Gastroesophageal sphincter (tissue), 3 donors: ENCODE results near the gene ZNF644.
A peak's percentile ranks its signal among the peaks of the same experiment; 100 is the strongest.

Experiments
- EP300 ChIP-seq: sonication (generic); formaldehyde crosslinking; IDR thresholded peaks from one replicate; pipeline ENCODE4 v1.6.1; 2017; ENCODE audit warnings: antibody characterized with exemption, mild to moderate bottlenecking
- POLR2A ChIP-seq, 2 donors: fragments of 450-650 bp; IDR thresholded peaks; one replicate each; pipeline ENCODE4 v1.6.1; 2017; ENCODE audit warnings: antibody characterized with exemption in 2 of 2, mild to moderate bottlenecking in 2 of 2, moderate library complexity in 1 of 2
- POLR2AphosphoS5 ChIP-seq: sonication (generic); formaldehyde crosslinking; IDR thresholded peaks from one replicate; pipeline ENCODE4 v1.6.1; 2017; ENCODE audit warnings: antibody characterized with exemption
- TF ChIP-seq, protein P1 (sequence below), 4 experiments: fragments of 200-600 bp in 2 of 4; fragments of 450-650 bp in 2 of 4; sonication (generic) in 1 of 4; IDR thresholded peaks; one replicate each; pipeline ENCODE4 v1.5.1; 2017 to 2019; ENCODE audit warnings: antibody characterized with exemption in 4 of 4, mild to moderate bottlenecking in 2 of 4, moderate library complexity in 2 of 4

DNA sequence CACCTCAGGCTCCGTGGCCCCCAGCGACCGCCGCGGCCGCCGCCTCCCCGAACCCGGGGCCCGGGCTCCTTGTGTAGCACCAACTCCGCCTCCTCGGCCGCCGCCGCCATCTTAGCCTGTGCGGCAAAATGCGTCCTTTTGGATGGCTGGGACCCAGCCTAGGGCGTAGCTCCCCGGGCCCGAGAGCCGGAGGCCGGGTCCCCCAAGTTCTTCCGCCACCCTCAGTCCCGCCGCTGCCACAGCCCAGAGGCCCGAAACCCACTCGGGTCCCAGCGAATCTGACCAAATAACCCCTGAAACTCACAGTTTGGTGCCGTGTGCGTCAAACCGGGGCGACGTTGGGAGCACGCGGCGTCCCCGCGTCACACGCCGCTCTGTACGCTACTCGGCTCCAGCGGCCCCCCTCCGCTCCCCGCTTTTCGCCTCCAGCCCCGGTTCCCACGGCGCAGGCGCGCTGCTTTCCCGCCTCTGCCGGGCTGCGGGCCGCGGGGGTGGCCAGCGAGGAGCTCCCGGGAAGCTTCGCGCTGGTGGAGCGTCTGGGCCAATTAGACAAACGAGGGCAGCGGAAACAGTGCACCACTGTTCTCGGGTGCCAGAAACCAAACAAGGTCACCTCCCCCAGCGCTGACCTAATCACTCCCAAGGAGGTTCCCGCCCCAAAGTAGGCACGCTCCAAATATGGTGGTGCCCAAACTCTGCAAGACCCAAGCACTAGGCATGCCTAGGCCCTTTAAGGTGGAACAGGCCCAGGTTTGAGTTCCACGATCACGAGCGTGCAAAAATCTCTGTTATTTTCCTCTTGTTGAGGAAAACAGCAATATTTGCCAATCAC, at the start of gene ZNF644:
- TF ChIP-seq, protein P1, sequence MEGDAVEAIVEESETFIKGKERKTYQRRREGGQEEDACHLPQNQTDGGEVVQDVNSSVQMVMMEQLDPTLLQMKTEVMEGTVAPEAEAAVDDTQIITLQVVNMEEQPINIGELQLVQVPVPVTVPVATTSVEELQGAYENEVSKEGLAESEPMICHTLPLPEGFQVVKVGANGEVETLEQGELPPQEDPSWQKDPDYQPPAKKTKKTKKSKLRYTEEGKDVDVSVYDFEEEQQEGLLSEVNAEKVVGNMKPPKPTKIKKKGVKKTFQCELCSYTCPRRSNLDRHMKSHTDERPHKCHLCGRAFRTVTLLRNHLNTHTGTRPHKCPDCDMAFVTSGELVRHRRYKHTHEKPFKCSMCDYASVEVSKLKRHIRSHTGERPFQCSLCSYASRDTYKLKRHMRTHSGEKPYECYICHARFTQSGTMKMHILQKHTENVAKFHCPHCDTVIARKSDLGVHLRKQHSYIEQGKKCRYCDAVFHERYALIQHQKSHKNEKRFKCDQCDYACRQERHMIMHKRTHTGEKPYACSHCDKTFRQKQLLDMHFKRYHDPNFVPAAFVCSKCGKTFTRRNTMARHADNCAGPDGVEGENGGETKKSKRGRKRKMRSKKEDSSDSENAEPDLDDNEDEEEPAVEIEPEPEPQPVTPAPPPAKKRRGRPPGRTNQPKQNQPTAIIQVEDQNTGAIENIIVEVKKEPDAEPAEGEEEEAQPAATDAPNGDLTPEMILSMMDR (IDR thresholded peaks at IDR 0.05) = no peak
- TF ChIP-seq EP300 (peak; percentile 51), POLR2AphosphoS5 (peak; percentile 79), POLR2A (IDR thresholded peaks at IDR 0.05) (peak; percentile 62 to 74)
